HL-60 (cell line): ENCODE data around the gene FAM221B.

Experiments used
- DNase-seq, 2 experiments: peaks; one replicate each; pipeline ENCODE4 v3.0.0-alpha.2; 2010 to 2020; ENCODE audit warnings: low read depth in 1 of 2, low spot score in 1 of 2
- H3K27ac ChIP-seq: fragments of 250-450 bp; sonication (Bioruptor Pico); replicated peaks from 2 replicates; pipeline ENCODE4 v1.5.1; 2020; ENCODE audit warnings: mild to moderate bottlenecking, moderate library complexity
- H3K27me3 ChIP-seq: fragments of 250-450 bp; sonication (Bioruptor Pico); 2 replicates; pipeline ENCODE4 v1.5.1; 2021; ENCODE audit warnings: mild to moderate bottlenecking, moderate library complexity; ENCODE audit not compliant: insufficient read depth, poor library complexity, severe bottlenecking
- H3K4me3 ChIP-seq: replicated peaks from 2 replicates; pipeline ENCODE4 v1.5.1; 2011; ENCODE audit warnings: mild to moderate bottlenecking, control low read depth, low read length; ENCODE audit not compliant: insufficient read depth
- GABPA ChIP-seq: IDR thresholded peaks from 2 replicates; pipeline ENCODE4 v1.6.1; 2012; ENCODE audit warnings: low read depth
- POLR2AphosphoS5 ChIP-seq: IDR thresholded peaks from 2 replicates; pipeline ENCODE4 v1.6.1; 2012; ENCODE audit warnings: low read depth
- SPI1 ChIP-seq: IDR thresholded peaks from 2 replicates; pipeline ENCODE4 v1.6.1; 2012; ENCODE audit warnings: low read depth, mild to moderate bottlenecking, borderline replicate concordance
- TF ChIP-seq, protein P1 (sequence below): IDR thresholded peaks from 2 replicates; pipeline ENCODE4 v1.6.1; 2012; ENCODE audit warnings: low read depth; ENCODE audit not compliant: insufficient replicate concordance
- TF ChIP-seq, protein P2 (sequence below): IDR thresholded peaks from one replicate; pipeline ENCODE4 v1.5.1; 2011; ENCODE audit warnings: low read length, control low read depth, inconsistent platforms; ENCODE audit not compliant: insufficient read depth

The FAM221B gene

DNA sequence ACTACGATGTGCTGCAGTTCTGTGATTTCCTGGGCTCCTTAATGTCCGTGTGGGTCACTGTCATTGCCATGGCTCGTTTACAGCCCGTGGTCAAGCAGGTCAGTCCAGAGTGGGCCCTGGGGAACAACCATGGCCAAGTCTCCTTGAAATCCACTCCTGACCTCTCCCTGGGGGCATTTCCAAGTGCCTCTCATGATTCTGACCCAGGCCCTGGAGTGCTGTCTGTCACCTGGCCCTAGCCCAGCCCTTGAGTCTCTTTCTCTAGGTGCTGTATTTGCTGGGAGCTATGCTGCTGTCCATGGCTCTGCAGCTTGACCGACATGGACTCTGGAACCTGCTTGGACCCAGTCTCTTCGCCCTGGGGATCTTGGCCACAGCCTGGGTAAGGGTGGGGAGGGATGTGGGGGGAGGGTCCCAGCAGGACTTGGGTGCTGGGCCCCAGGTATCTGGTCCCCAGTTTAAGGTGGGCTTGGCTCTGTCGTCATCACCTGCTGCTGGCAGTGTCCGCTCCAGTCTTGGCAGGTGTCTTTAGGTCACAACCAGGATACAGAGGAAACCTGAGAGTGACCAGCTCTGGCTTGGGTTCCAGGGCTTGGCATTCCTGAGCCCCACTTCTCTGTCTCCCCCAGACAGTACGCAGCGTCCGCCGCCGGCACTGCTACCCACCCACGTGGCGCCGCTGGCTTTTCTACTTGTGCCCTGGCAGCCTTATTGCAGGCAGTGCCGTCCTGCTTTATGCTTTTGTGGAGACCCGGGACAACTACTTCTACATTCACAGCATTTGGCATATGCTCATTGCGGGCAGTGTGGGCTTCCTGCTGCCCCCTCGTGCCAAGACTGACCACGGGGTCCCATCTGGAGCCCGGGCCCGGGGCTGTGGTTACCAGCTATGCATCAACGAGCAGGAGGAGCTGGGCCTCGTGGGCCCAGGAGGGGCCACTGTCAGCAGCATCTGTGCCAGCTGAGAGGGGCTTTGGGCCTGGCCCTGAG, 24.6 kb upstream of the FAM221B start:
- H3K27ac ChIP-seq = no peak overlapping the region
- no peak overlapping the region for H3K4me3 ChIP-seq
- no peak for DNase-seq
- TF ChIP-seq POLR2AphosphoS5 (no peak), GABPA (no peak), SPI1 (no peak)
- TF ChIP-seq, protein P1, sequence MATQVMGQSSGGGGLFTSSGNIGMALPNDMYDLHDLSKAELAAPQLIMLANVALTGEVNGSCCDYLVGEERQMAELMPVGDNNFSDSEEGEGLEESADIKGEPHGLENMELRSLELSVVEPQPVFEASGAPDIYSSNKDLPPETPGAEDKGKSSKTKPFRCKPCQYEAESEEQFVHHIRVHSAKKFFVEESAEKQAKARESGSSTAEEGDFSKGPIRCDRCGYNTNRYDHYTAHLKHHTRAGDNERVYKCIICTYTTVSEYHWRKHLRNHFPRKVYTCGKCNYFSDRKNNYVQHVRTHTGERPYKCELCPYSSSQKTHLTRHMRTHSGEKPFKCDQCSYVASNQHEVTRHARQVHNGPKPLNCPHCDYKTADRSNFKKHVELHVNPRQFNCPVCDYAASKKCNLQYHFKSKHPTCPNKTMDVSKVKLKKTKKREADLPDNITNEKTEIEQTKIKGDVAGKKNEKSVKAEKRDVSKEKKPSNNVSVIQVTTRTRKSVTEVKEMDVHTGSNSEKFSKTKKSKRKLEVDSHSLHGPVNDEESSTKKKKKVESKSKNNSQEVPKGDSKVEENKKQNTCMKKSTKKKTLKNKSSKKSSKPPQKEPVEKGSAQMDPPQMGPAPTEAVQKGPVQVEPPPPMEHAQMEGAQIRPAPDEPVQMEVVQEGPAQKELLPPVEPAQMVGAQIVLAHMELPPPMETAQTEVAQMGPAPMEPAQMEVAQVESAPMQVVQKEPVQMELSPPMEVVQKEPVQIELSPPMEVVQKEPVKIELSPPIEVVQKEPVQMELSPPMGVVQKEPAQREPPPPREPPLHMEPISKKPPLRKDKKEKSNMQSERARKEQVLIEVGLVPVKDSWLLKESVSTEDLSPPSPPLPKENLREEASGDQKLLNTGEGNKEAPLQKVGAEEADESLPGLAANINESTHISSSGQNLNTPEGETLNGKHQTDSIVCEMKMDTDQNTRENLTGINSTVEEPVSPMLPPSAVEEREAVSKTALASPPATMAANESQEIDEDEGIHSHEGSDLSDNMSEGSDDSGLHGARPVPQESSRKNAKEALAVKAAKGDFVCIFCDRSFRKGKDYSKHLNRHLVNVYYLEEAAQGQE = no peak
- TF ChIP-seq, protein P2, sequence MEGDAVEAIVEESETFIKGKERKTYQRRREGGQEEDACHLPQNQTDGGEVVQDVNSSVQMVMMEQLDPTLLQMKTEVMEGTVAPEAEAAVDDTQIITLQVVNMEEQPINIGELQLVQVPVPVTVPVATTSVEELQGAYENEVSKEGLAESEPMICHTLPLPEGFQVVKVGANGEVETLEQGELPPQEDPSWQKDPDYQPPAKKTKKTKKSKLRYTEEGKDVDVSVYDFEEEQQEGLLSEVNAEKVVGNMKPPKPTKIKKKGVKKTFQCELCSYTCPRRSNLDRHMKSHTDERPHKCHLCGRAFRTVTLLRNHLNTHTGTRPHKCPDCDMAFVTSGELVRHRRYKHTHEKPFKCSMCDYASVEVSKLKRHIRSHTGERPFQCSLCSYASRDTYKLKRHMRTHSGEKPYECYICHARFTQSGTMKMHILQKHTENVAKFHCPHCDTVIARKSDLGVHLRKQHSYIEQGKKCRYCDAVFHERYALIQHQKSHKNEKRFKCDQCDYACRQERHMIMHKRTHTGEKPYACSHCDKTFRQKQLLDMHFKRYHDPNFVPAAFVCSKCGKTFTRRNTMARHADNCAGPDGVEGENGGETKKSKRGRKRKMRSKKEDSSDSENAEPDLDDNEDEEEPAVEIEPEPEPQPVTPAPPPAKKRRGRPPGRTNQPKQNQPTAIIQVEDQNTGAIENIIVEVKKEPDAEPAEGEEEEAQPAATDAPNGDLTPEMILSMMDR = no peak
- H3K27me3 ChIP-seq = peaks cover 32% of the 10 kb centered on the region

DNA sequence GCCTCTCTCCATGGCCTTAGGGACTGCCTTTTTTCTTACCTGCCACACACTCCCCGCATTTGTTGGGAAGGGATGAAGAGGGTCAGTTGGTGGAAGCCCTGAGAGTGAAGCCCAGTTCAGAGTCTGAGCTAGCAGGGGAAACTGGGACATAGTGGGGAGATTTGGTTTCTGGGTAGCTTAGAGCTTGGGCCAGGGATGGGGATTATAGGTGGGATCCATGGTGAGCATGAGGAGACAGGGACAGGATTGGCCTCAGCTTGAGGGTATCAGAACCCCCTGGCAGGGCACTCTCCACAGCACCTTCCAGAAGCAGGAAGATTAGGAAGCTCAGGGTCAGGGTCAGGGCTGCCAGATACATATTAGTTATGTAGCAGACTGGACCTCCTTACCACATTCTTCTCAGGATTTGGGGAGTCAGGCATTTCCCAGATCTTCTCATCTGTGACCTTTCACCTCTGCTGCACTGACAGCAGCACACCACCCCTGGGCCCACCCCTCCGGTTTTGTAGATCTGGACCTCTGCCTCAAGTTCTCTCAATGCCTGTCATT, 23.8 kb upstream of the FAM221B start:
- Histone ChIP-seq H3K27me3 (peaks cover 39% of the 10 kb centered on the region), H3K4me3 (no peak overlapping the region), H3K27ac (no peak overlapping the region)
- no peak for DNase-seq
- no peak for TF ChIP-seq GABPA

DNA sequence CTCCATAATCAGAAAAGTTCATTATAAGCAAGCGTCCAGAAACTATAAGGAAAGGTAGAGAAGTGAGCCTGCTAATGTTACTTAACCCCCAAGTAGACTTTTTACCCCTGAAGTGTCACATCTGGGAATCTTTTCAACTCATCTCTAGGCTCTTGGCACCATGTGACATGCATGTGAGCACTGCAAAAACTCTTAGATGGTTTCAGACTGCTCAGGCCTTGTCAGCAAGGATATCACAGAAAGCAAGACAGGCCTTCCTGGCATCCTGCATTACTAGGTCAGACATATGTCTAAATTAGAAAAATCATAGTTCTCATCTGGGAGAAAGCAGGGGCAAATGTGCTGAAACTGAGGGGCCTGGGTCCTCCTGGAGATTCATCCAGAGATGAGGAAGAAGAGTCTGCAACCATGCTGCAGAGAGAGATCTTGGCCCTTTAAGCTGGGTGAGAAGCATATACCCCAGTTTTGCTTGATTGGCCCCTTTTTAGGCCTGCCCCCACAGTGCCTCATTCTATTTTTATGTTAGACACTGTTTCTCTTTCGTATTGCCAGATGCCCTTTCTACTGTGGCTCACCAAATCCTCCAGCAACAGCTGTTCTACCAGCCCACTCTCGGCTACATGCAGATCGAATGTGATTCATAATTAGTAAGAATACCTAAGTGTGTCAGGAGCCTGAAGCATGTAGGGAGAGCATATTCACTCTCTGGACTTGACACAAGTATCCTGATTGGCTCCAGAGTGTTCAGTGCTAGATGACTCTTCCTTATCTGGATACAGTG, 19.4 kb upstream of the FAM221B start:
- no peak for DNase-seq
- no peak overlapping the region for H3K27ac ChIP-seq

More for the DNA sequence above, 19.4 kb upstream of the FAM221B start:
- H3K4me3 ChIP-seq = no peak overlapping the region
- TF ChIP-seq, protein P1 = no peak
- TF ChIP-seq, protein P2 = no peak
- no peak for TF ChIP-seq GABPA
- peaks cover 42% of the 10 kb centered on the region for H3K27me3 ChIP-seq
